ENCODE data around the gene MTMR3.

Gene MTMR3

GRCh38 chr22:30030329-30030728 lies 147.4 kb downstream of the MTMR3 start:
- no peak for DNase-seq (ENCODE audit: low read depth)
- H3K4me3 ChIP-seq (ENCODE audit: low read length), result no peak overlapping the region
- TF ChIP-seq, protein P1, sequence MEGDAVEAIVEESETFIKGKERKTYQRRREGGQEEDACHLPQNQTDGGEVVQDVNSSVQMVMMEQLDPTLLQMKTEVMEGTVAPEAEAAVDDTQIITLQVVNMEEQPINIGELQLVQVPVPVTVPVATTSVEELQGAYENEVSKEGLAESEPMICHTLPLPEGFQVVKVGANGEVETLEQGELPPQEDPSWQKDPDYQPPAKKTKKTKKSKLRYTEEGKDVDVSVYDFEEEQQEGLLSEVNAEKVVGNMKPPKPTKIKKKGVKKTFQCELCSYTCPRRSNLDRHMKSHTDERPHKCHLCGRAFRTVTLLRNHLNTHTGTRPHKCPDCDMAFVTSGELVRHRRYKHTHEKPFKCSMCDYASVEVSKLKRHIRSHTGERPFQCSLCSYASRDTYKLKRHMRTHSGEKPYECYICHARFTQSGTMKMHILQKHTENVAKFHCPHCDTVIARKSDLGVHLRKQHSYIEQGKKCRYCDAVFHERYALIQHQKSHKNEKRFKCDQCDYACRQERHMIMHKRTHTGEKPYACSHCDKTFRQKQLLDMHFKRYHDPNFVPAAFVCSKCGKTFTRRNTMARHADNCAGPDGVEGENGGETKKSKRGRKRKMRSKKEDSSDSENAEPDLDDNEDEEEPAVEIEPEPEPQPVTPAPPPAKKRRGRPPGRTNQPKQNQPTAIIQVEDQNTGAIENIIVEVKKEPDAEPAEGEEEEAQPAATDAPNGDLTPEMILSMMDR (conservative IDR thresholded peaks at IDR 0.05; ENCODE audit: low read length), result no peak

- TF ChIP-seq, protein P1 (conservative IDR thresholded peaks at IDR 0.05; ENCODE audit: low read length), result no peak
- no peak overlapping the region for H3K4me3 ChIP-seq (ENCODE audit: low read length)
- no peak for DNase-seq (ENCODE audit: low read depth)
Observed at GRCh38 chr22:30031328-30031727, 148.4 kb downstream of the MTMR3 start.

DNA sequence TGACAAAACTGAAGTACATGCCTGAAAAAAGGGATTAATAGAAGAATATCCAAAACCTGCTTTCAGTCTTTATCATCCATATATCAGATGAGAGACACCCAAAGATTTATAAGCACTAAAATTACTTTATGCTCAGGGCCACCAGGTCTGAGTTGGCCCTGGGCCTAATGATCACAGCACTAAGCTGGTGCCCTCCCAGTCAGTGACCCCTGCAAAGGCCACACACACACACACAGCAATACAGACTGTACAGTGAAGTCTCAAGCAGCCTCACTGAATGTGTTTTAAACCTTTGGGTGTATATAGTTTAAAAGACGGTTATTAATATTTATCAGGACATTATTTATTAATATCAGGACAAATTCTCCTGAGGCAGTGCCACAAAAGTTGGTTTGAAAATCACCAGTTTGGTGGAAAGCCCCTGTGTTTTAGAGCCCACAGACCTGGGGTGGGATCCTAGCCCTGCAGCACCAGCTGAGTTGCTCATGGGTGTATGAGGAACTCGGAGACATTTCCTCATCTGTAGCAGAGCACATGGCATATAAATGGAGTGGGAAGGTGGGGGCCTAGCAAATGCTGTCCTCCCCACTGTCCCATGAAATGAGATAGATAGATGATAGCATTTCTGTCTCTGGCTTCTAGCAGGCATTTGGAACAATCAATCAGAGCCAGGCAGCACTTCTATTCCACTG lies 148.9 kb downstream of the MTMR3 start:
- TF ChIP-seq, protein P1 (conservative IDR thresholded peaks at IDR 0.05; ENCODE audit: low read length), result no peak
- no peak overlapping the region for H3K4me3 ChIP-seq (ENCODE audit: low read length)
- DNase-seq (ENCODE audit: low read depth), result no peak

- no peak overlapping the region for H3K4me3 ChIP-seq (ENCODE audit: low read length)
- no peak for DNase-seq (ENCODE audit: low read depth)
- TF ChIP-seq, protein P1 (conservative IDR thresholded peaks at IDR 0.05; ENCODE audit: low read length), result no peak
Observed at GRCh38 chr22:30033137-30033536, 150.2 kb downstream of the MTMR3 start.

DNA sequence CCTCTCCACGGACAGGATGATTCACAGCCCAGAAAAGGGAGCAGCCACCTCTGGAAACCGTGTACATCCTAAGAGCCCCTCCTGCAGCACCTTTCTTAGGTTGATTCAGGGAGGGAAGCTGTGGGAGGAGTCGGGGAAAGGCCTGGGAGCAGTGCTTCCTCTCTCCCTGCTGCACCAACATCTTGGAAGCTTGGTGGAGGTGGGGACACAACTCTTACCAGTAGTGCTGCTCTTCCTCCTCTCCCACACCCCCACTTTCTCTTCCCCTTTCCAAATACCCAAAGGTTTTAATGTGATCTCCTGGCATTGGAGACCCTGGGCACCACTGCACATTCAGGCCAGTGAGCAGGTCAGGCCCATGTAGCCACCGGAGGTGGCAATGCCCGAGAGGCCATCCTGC lies 150.9 kb downstream of the MTMR3 start:
- DNase-seq (ENCODE audit: low read depth), result no peak
- no peak overlapping the region for H3K4me3 ChIP-seq (ENCODE audit: low read length)
- TF ChIP-seq, protein P1 (conservative IDR thresholded peaks at IDR 0.05; ENCODE audit: low read length), result no peak

DNA sequence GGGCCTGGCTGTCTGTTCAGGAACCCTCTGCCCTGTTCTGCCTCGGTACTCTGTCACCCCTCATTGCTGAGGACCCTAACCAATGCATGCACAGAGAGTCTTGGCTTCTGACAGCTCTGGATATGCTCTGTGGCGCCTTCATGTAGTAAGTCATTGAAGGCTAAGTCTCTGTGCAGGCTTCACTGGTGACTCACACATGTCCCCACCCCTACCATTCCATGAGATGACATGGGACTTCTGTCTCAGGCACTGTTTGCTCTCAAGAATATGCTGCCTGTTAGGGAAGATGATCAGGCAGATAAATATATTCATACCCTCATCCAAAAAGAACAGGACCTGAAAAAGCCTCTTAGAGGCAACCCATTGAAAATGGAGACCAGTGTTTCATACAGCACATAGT lies 153.7 kb downstream of the MTMR3 start:
- TF ChIP-seq, protein P1 (conservative IDR thresholded peaks at IDR 0.05; ENCODE audit: low read length), result no peak
- peak; percentile 18 for DNase-seq (ENCODE audit: low read depth)
- H3K4me3 ChIP-seq (ENCODE audit: low read length), result no peak overlapping the region

DNA sequence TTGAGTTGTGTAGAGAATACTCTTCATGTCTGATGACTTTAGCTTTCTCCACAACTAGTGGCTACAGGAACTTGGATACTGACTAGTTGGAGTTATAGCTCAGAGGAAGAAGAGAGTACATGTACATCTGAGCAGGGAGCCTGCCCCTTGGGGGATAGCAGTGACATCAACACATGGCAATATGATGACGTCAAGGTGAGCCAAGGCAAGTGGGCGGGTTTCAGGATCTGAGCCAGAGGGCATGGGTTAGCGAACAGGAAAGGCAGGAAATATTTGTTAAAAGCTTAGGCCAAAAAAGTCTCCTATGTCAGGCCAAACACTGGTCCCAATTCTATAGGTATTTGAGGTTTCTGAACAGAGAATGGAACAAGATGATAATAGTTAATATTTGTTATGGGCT lies 155.2 kb downstream of the MTMR3 start:
- peak; percentile 54 for DNase-seq (ENCODE audit: low read depth)
- TF ChIP-seq, protein P1 (conservative IDR thresholded peaks at IDR 0.05; ENCODE audit: low read length), result no peak

More for the DNA sequence above, 155.2 kb downstream of the MTMR3 start:
- no peak overlapping the region for H3K4me3 ChIP-seq (ENCODE audit: low read length)

Measured in AG10803 (cell line).